Upper lobe of right lung (tissue), 1 donor: Measurements from ENCODE around the gene ITSN1. TPM values are rescaled to one million over a fixed set of nuclear protein-coding genes. Genes with fewer than 3 reads are reported as not detected.

Experiments used
- ATAC-seq: fragments of 200-7000 bp; cut with Tn5 transposase; one replicate; pipeline ENCODE4 v1.9.1; 2020; ENCODE audit warnings: mild to moderate bottlenecking, moderate library complexity
- DNase-seq: peaks from one replicate; pipeline ENCODE4 v3.0.0-alpha.2; 2020
- H3K27ac ChIP-seq: fragments of 200-600 bp; one replicate; pipeline ENCODE4 v1.8.0; 2022
- H3K27me3 ChIP-seq: fragments of 200-600 bp; one replicate; pipeline ENCODE4 v1.8.0; 2022; ENCODE audit warnings: mild to moderate bottlenecking
- H3K36me3 ChIP-seq: fragments of 200-600 bp; one replicate; pipeline ENCODE4 v1.8.0; 2022
- H3K4me1 ChIP-seq: fragments of 200-600 bp; one replicate; pipeline ENCODE4 v1.8.0; 2022
- H3K4me3 ChIP-seq: fragments of 200-600 bp; one replicate; pipeline ENCODE4 v1.8.0; 2022; ENCODE audit warnings: mild to moderate bottlenecking
- H3K9me3 ChIP-seq: fragments of 200-600 bp; one replicate; pipeline ENCODE4 v1.8.0; 2022
- CTCF ChIP-seq: fragments of 200-600 bp; IDR thresholded peaks from one replicate; pipeline ENCODE4 v1.8.0; 2022; ENCODE audit warnings: antibody characterized with exemption
- intact Hi-C: fragments of 100-400 bp; cut with DNase I; formaldehyde crosslinking; loops from one replicate; pipeline ENCODE4 v1.11.0; 2022
- total RNA-seq: library from RNA; stranded (reverse); fragmentation: NEBNext Ultra II Directional; extraction: Animal tissue kit (Norgen Biotek cat#: 25700); gene quantifications from one replicate; pipeline ENCODE4 v1.2.1, GENCODE V29; 2021
- donor health status: DM: no; HTN: yes; CAD: no; lungs with severe emphysema.

ITSN1 gene
- total RNA-seq, 1 donor from 2014 or later = 32.0 TPM

- peak; percentile 75 for DNase-seq
- intact Hi-C loops = no loop called here
Observed at GRCh38 chr21:33642896-33643657, 776 bp downstream of the ITSN1 start.

DNA sequence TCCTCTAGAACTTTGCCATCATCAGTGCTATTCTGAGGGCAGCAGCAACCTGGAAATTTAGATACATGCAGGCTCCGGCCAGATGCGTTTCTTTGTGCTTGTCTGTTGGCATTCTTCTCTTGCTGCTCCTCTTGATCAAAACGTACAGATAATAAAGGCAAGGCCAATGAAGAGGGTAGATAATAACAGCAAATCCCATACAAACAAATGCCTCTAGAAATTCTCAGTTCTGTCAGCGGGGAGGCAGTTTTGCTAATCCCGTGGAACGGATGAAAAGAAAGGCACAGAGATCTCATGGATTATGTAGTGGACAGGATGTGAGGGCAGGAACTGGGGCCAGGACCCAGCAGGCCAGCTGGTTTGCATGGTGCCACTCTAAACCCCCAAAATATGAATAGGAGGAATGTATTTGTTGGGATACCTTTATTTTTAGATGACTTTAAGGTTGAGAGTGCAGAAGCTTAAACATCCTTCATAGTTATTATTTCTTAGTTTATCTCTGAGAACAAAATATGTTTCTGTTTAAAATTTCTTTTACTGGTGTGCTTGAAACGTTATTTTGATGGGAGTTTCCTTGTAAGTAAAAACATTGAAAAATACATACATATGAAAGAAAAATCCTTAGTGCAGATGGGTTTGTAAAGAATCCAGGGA lies 1.5 kb downstream of the ITSN1 start:
- H3K27ac ChIP-seq = peak overlapping the region; percentile 70
- peaks cover 25% of the 10 kb centered on the region for H3K4me1 ChIP-seq
- intact Hi-C loops = no loop called here
- no peak for TF ChIP-seq CTCF
- DNase-seq = no peak
- no peak for ATAC-seq
- H3K4me3 ChIP-seq = peak overlapping the region; percentile 65
- H3K36me3 ChIP-seq = no peaks in the 10 kb centered on the region
- no peaks in the 10 kb centered on the region for H3K27me3 ChIP-seq
- H3K9me3 ChIP-seq = no peaks in the 10 kb centered on the region

More at GRCh38 chr21:33642896-33643657, 776 bp downstream of the ITSN1 start:
- Histone ChIP-seq H3K27me3 (no peaks in the 10 kb centered on the region), H3K4me3 (peak overlapping the region; percentile 65), H3K27ac (peak overlapping the region; percentile 87), H3K9me3 (no peaks in the 10 kb centered on the region), H3K4me1 (peaks cover 25% of the 10 kb centered on the region), H3K36me3 (no peaks in the 10 kb centered on the region)
- no peak for TF ChIP-seq CTCF
- no peak for ATAC-seq

- Histone ChIP-seq H3K27ac (peak overlapping the region; percentile 70), H3K27me3 (no peaks in the 10 kb centered on the region), H3K4me3 (peak overlapping the region; percentile 65), H3K4me1 (peaks cover 25% of the 10 kb centered on the region), H3K9me3 (no peaks in the 10 kb centered on the region), H3K36me3 (no peaks in the 10 kb centered on the region)
- intact Hi-C loops = no loop called here
- TF ChIP-seq CTCF = no peak
- no peak for DNase-seq
- ATAC-seq = no peak
Observed at GRCh38 chr21:33644383-33645074, 2.2 kb downstream of the ITSN1 start.

DNA sequence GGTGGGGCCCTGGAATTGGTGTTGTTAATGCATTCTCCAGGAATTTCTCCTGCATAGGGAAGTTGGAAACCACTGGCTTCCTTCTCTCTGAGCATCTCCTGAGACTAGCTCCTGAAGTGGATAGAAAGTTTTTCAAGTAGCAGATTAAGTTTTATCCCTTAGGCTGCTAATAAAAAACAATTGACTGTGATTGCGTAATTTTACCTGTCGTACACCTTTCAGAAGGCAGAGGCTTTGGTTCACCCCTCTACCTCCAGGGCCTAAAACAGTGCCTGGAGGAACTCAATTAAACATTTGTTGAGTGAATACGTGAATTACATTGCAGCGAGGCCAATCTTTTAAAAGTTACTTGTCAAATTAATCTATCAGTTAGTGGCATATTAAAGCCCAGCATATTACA lies 3.4 kb downstream of the ITSN1 start:
- TF ChIP-seq CTCF = no peak
- no peaks in the 10 kb centered on the region for H3K9me3 ChIP-seq
- H3K27ac ChIP-seq = no peak overlapping the region
- ATAC-seq (no peak), DNase-seq (no peak)
- H3K4me3 ChIP-seq = no peak overlapping the region
- H3K27me3 ChIP-seq = no peaks in the 10 kb centered on the region
- no peaks in the 10 kb centered on the region for H3K36me3 ChIP-seq
- H3K4me1 ChIP-seq = peaks cover 17% of the 10 kb centered on the region
- intact Hi-C loops = no loop called here

GRCh38 chr21:33647587-33647986 lies 5.3 kb downstream of the ITSN1 start:
- no peaks in the 10 kb centered on the region for H3K36me3 ChIP-seq
- ATAC-seq (no peak), DNase-seq (no peak)
- H3K4me1 ChIP-seq = peaks cover 16% of the 10 kb centered on the region
- no peak overlapping the region for H3K4me3 ChIP-seq
- no peak for TF ChIP-seq CTCF
- H3K27ac ChIP-seq = no peak overlapping the region
- intact Hi-C loops = no loop called here
- no peaks in the 10 kb centered on the region for H3K9me3 ChIP-seq
- H3K27me3 ChIP-seq = no peaks in the 10 kb centered on the region
